ENCODE measurements around the gene ADGRG2.

Gene ADGRG2, protein sequence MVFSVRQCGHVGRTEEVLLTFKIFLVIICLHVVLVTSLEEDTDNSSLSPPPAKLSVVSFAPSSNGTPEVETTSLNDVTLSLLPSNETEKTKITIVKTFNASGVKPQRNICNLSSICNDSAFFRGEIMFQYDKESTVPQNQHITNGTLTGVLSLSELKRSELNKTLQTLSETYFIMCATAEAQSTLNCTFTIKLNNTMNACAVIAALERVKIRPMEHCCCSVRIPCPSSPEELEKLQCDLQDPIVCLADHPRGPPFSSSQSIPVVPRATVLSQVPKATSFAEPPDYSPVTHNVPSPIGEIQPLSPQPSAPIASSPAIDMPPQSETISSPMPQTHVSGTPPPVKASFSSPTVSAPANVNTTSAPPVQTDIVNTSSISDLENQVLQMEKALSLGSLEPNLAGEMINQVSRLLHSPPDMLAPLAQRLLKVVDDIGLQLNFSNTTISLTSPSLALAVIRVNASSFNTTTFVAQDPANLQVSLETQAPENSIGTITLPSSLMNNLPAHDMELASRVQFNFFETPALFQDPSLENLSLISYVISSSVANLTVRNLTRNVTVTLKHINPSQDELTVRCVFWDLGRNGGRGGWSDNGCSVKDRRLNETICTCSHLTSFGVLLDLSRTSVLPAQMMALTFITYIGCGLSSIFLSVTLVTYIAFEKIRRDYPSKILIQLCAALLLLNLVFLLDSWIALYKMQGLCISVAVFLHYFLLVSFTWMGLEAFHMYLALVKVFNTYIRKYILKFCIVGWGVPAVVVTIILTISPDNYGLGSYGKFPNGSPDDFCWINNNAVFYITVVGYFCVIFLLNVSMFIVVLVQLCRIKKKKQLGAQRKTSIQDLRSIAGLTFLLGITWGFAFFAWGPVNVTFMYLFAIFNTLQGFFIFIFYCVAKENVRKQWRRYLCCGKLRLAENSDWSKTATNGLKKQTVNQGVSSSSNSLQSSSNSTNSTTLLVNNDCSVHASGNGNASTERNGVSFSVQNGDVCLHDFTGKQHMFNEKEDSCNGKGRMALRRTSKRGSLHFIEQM

DNA sequence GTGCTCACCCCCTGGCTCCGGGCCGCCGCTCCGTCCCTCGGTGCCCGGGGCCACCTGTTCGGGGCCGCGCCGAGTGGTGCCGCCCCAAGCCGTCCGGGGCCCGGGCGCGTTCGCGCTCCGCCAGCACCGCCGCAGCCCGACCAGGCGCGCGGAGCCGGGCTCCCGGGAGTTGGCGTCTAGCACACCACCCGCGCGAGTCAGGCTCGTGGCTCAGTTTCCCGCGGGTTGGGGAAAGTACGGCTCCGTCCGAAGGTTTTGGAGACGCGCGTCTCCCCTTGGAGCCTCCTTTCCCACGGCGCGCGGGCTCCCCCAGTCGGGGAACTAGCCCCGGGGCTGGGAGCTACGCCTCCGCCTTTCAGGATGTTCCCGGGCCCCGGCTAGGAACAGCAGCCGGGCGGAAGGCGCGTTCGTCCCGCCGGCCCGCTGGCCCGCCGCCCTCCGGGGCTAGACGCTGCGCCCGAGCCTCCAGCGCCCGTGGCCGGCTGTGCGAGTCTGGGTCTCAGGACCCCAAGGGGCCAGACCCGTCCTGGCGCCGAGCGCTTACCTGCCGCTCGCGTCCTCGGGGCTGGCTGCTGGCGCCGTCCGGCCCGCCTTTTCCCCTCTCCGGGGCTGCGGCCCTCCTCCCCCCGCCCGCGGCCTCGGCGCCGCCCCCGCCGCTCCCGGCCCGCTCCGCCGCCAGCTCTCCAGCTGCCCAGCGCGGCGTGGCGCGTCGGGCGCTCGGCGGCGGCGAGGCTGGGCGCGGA, at the start of gene ADGRG2:
ADGRG2 (minus strand) TSS at position 571 of the 743 bp plus-strand sequence. CDS start 53,634 bp downstream, outside the sequence.
- no peak for DNase-seq (ENCODE audit: low read depth)

GRCh38 chrX:19168609-19169008, 46.3 kb upstream of the ADGRG2 start:
- DNase-seq (ENCODE audit: low read depth) = no peak

- no peak for DNase-seq (ENCODE audit: low read depth)
Observed at GRCh38 chrX:19162851-19163250, 40.6 kb upstream of the ADGRG2 start.

DNA sequence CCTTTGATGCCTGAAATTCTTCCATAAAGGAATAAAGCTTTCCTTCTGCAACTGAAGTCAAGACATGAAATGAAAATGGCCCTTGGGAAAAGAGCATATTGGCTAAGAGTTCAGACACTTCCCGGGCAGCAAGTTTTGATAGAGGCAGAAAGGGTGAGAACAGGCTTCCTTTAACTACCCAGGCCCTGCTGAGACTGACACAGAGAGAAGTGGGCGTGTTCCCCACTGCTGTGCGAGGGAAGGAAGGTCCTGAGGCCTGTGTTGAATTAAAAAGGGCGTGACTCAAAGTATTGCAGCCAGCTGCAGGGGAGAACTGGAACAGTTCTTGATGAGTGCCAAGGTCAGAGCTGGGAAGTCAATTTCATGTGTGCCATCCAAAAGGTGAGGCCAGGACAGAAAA, 33.9 kb upstream of the ADGRG2 start:
- DNase-seq (ENCODE audit: low read depth) = no peak

DNA sequence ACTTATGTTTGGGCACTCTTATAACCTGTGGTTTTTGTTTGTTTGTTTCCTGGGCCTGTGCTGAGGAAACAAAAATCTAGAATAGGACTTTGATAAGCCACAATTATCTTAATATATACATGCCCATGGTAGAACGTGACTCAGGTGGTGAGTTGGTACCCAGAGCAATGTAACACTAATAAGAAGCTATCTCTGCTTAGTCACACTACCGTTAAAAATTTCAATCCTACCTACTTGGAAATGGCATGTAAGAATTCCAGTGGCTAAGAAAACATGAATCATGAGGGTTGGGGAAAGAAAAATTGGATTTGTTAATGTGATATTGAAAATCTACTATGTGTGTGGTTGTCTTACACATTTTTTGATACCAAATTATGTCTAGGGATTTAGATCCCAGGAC, 30.5 kb upstream of the ADGRG2 start:
- DNase-seq (ENCODE audit: low read depth) = no peak

GRCh38 chrX:19137067-19137466, 14.8 kb upstream of the ADGRG2 start:
- no peak for DNase-seq (ENCODE audit: low read depth)

DNA sequence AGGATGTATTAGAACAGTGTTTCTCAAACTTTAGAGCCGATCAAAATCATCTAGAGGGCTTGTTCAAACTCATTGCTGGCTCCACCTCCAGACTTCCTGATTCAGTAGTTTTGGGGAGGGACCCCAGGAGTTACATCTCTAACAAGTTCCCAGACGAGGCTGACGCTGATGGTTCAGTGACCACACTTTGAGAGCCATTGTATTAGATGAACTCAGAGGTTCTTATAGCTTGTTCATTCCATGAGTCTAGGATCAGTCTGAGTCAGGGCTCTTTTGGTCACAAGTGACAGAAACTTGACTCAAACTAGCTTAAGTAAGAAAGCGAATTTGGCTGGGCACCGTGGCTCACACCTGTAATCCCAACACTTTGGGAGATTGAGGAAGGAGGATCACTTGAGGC, 11.5 kb upstream of the ADGRG2 start:
- no peak for DNase-seq (ENCODE audit: low read depth)

DNA sequence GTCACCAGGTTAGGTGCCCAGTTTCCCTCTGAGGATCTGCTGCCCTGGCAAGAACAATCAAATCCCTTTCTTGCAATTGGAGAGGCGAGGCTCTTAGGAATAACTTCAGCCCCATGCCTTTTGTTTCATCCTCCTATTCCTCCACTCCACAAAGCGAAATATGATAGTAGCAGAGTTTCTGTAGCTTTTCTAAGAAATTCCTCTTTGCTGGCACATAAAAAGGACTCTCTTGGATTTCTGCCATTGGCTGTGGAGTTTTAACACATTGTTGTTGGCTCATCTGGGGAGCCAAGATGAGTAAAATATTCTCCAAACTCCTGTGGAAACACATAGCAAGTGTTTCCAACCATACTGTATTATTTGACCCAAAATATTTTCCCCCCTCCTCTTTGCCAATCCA, 11.0 kb upstream of the ADGRG2 start:
- DNase-seq (ENCODE audit: low read depth) = no peak

GRCh38 chrX:19130628-19131027, 8.4 kb upstream of the ADGRG2 start:
- no peak for DNase-seq (ENCODE audit: low read depth)

GRCh38 chrX:19129694-19130093, 7.4 kb upstream of the ADGRG2 start:
- DNase-seq (ENCODE audit: low read depth) = no peak

DNA sequence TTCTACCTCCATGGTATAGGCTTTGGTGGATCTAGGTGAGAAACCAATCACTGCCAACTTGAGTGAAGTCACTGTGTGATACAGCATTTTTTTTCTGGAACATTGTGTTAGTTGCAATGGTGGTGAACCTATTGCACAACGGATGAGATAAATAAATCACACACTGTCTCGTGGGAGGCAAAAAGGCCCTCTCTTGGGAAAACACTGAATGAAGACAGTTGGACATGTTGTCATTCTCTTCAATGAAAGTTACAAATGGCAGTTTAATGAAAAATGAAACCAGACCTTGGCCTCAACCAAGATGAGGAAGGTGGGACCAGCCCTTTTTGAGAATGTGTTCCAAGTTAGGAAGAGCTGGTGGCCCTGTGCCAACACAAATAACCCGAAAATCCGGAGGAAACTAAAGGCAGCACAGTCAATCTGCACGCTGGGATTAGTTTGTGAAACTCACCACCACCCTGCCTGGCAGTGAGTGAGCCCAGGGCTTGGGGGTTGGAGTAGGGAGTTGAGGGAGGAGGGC, 5.4 kb upstream of the ADGRG2 start:
- no peak for DNase-seq (ENCODE audit: low read depth)

DNA sequence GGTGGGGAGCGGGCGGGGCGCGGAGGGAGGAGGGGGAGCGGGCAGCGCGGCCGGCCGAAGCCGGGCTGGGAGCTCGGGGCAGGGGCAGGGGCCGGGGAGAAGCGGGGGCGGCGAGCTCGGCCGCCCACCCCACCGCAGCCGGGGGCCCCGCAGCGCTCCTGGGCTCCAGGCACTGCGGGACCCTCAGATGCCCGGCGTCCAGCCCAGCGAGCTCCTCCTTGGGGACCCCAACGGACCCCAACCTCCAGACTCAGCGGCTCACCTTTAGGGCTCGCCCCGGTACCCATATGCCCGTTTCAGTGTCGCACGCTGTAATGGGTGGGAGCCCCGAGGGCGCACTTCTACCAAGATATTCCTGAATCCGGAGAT, 357 bp upstream of the ADGRG2 start:
- no peak for DNase-seq (ENCODE audit: low read depth)

DNA sequence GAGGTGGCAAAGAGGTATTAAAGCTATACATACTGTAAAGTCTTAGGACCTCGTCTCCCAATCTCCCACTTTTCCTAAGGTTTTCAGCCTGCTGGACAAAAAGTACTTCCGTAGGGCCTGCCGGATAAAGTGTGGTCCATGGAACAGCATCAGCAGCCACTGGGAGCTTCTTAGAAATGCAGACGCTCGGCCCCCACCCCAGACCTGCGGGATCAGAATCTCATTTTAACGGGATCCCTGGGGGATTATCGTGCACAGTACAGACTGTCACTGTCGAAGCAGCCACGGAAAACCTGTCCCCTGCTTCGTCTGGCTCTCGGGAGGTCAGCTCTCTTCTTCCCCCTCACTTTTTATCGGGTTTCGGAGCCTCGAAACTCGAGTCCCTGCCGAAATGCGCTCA, 802 bp downstream of the ADGRG2 start:
- no peak for DNase-seq (ENCODE audit: low read depth)

- no peak for DNase-seq (ENCODE audit: low read depth)
Observed at GRCh38 chrX:19110642-19111041, 11.6 kb downstream of the ADGRG2 start.

DNA sequence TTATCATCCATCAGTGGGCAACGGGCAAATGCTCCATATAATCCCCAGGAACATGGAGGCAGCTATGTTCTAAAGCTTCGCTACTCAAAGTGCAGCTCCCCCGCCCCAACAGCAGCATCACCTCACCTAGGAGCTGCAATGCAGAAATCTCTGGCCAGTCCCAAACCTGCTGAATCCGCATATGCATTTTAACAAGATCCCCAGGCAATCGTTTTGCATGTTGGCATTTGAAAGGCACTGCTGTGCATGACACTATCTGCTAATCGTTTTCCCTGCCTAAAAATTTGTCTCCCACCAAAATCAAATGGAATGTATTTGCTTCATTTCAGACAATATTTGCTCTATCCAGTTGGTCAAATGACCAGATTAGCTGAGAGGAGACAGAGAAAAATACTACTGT, 15.2 kb downstream of the ADGRG2 start:
- DNase-seq (ENCODE audit: low read depth) = no peak

GRCh38 chrX:19100586-19100985, 21.7 kb downstream of the ADGRG2 start:
- no peak for DNase-seq (ENCODE audit: low read depth)

DNA sequence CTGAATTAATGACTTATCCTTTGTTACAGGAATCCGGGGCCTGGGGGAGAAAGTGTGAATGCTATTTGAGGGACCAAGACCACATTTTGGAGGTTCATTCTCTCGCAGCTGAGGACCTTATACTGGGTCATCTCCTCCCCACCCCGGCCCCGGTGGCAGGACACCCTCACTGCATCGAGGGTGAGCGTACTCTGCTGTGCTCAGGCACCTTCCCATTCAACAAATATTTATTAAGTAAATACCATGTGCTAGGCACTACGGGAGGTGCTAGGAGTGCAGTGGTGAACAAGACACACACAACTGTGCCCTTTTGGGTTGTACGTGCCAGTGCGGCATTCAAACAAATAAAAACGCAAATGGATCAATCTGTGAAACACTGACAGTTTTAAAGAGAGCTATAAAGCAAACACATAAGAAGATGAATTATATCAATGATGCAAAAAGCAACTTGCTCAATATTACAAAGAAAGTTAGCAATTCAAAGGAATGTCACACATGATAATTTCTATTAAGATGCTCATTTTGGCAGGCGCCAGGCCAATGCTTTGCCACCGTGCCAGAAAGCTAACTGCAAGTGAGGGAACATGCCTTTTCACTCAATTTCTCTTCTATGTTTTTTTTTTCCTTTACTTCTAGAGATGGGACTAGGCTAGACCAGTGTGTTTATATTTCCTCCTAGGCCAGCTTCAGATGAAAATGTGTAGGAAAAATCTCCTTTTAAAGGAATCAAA, 24.6 kb downstream of the ADGRG2 start:
- DNase-seq (ENCODE audit: low read depth) = no peak

DNA sequence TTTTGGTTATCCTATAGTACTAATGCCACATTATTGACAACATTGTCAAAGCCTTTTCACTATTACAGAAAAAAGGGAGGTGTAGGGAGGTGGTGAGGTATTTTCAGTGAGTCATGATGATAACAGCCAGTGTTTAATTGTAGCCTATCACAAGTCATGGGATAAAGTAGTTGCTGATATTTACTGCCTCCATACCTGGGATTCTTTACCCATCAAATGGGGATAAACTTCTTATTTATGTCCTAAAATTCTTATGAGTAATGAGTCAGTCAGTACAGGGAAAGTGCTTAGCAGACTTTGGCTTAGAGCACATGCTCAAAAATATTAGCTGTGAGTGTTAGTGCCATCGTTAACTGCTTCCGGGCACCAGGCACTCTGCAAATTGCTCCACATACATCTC, 25.7 kb downstream of the ADGRG2 start:
- no peak for DNase-seq (ENCODE audit: low read depth)

DNA sequence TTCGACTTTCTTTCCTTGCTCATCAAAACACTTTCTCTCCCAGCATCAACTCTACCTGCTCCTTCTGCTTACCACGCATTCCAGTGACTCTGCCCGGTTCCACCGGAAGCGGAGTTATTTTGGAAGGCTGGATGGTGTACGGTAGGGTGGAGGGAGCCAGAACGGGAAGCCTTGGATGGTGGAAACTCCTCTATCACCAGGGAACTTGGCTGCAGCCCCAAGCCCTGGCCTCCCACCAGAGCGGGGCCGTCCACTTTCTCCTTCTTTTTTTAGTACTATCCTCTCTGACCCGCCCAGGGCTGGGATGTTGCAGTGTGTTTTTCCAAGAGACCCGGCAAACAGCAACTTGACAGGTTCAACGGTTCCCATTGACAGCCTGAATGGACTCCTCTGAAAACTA, 27.6 kb downstream of the ADGRG2 start:
- DNase-seq (ENCODE audit: low read depth) = no peak

DNA sequence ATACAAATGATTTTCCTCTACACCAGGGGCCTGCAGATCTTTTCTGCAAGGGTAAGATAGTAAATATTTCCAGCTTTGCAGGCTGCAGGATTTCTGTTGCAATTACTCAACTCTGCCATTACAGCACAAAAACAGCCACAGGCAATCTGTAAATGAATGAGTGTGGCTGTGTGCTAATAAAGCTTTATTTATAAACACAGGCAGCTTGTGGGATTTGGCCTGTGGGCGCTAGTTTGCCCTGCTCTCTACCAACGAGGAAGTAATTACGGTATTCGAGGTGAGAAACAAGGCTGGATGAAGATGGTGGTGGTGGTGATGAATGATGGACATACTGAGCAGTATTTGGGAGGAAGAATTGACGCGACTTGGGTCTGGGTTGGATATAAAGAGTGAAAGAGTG, 30.7 kb downstream of the ADGRG2 start:
- no peak for DNase-seq (ENCODE audit: low read depth)

DNA sequence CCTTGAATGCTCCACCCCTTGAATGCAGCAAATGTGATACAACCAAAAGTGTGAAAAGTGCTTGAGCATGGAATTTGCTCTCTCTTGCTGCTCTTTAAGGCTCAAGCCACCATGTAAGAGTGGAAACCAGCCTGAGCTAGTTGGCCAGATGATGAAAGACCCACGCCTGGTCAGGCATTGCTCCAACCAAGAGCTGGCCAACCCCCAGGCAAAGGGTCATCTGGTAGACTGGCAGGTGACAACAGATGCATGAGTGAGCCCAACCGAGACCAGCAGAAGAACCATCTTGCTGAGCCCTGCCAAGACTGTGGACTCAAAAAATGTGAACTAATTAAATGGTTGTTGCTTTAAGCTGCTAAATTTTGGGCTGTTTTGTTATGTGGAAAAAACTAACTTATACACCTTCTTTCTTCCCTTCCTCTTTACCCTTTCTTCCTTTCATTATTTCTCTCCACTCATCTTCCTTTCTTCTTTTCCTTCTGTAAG, 32.7 kb downstream of the ADGRG2 start:
- no peak for DNase-seq (ENCODE audit: low read depth)
